Lower leg skin (tissue), 4 donors: ENCODE results near the gene GALR1. TPM values are rescaled to one million over a fixed set of nuclear protein-coding genes. Genes with fewer than 3 reads are reported as not detected.

ENCODE experiments used
- DNase-seq, 2 donors: peaks; one replicate each; pipeline ENCODE4 v3.0.0-alpha.2; 2019; ENCODE audit warnings: low spot score in 2 of 2
- H3K4me3 ChIP-seq: fragments of 200-600 bp; sonication (generic); 2 replicates; pipeline ENCODE4 v1.5.1; 2017; ENCODE audit warnings: mild to moderate bottlenecking, low read depth; ENCODE audit not compliant: poor library complexity, severe bottlenecking
- POLR2A ChIP-seq, 2 donors: fragments of 450-650 bp; IDR thresholded peaks; one replicate each; pipeline ENCODE4 v1.6.1; 2016 to 2017; ENCODE audit warnings: antibody characterized with exemption in 2 of 2, mild to moderate bottlenecking in 1 of 2, moderate library complexity in 1 of 2
- WGBS, 2 donors: methylation state at CpG; one replicate each; pipeline ENCODE4 v1.1.5; 2018; 5-methylcytosine and 5-hydroxymethylcytosine counted together
- intact Hi-C: fragments of 100-400 bp; cut with DNase I; formaldehyde crosslinking; loops from one replicate; pipeline ENCODE4 v1.15.0; 2023; ENCODE audit warnings: low total_unique reads
- total RNA-seq, 4 donors: library from RNA; depleted of rRNA; stranded (reverse); fragments of >200 nt; gene quantifications; one replicate each; pipeline ENCODE4 v1.1.0, GENCODE V29; 2016
- TF ChIP-seq, protein P1 (sequence below), 3 donors: fragments of 450-650 bp; IDR thresholded peaks; one replicate each; pipeline ENCODE4 v1.5.1; 2016; ENCODE audit warnings: antibody characterized with exemption in 3 of 3, mild to moderate bottlenecking in 3 of 3, moderate library complexity in 2 of 3

Gene GALR1
- total RNA-seq, 4 donors from 2014 or later = not detected

- H3K4me3 ChIP-seq = no peak overlapping the region
- intact Hi-C loops = no loop called here
- WGBS, 2 donors = 78% methylated on average over 7 of the region's 7 CpGs
- DNase-seq = no peak
- no peak for TF ChIP-seq POLR2A (IDR thresholded peaks at IDR 0.05)
- TF ChIP-seq, protein P1, sequence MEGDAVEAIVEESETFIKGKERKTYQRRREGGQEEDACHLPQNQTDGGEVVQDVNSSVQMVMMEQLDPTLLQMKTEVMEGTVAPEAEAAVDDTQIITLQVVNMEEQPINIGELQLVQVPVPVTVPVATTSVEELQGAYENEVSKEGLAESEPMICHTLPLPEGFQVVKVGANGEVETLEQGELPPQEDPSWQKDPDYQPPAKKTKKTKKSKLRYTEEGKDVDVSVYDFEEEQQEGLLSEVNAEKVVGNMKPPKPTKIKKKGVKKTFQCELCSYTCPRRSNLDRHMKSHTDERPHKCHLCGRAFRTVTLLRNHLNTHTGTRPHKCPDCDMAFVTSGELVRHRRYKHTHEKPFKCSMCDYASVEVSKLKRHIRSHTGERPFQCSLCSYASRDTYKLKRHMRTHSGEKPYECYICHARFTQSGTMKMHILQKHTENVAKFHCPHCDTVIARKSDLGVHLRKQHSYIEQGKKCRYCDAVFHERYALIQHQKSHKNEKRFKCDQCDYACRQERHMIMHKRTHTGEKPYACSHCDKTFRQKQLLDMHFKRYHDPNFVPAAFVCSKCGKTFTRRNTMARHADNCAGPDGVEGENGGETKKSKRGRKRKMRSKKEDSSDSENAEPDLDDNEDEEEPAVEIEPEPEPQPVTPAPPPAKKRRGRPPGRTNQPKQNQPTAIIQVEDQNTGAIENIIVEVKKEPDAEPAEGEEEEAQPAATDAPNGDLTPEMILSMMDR (IDR thresholded peaks at IDR 0.05) = no peak
These were observed 54.6 kb downstream of the GALR1 start for GRCh38 chr18:77304268-77304667.

DNA sequence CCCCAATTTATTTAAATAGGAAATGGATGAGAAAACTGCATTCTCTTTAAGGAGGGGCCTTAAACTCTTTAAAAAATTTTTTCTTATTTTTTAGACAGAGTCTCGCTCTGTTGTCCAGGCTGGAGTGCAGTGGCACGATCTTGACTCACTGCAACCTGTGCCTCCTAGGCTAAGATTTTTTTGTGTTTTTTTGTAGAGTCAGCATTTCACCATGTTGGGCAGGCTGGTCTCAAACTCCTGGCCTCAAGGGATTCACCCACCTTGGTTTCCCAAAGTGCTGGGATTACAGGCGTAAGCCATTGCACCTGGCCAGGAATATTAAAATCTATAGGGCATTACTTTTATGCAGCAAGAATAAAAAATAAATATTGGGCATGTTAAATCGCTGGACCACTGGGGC is 56.0 kb downstream of the GALR1 start:
- WGBS, 2 donors = 94 to 95% methylated on average over 4 of the region's 4 CpGs
- no peak overlapping the region for H3K4me3 ChIP-seq
- DNase-seq = no peak
- TF ChIP-seq, protein P1 (IDR thresholded peaks at IDR 0.05) = no peak
- no peak for TF ChIP-seq POLR2A (IDR thresholded peaks at IDR 0.05)
- intact Hi-C loops = no loop called here

DNA sequence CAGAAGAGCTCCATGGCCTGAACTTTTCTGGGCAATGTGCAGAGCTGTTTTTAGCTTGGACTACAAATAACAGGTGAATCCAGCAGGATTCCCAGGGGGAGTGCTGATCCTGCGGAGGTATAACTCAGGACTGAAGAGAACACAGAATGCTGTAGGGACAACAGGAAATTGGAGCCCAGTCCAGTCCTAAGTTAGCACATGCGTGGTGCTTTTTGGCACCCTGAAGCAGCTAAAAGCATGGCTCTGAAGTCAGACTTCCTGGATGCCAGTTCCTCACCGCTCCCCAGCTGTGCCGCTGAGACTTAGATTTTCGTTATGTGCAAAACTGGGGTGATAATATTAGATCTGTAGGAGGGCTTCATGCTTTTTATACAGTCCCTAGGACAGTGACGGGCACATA is 58.6 kb downstream of the GALR1 start:
- H3K4me3 ChIP-seq = no peak overlapping the region
- no peak for DNase-seq
- TF ChIP-seq POLR2A (IDR thresholded peaks at IDR 0.05) = no peak
- TF ChIP-seq, protein P1 (IDR thresholded peaks at IDR 0.05) = no peak
- WGBS, 2 donors = 59 to 72% methylated on average over 6 of the region's 6 CpGs
- intact Hi-C loops = no loop called here

DNA sequence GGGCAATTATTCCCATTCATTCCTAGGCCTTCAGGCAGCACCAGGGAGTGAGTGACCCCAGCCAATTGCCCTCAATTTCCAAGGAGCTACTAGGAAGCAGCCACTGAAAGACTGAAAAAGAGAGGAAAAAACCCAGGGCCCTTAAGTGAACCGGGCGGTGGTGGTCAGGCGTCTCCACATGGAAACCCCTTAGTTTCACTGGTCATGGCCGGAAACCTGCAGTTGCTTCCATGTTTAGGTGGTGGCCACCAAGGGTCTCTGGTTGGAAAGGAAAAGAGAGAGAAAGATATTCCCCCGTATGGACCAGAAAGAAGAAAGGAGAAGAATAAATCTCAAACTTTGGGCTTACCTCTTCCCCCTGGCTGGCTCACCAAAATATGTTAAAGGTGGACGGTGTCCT is 64.9 kb downstream of the GALR1 start:
- 81 to 90% methylated on average over 6 of the region's 6 CpGs for WGBS, 2 donors
- TF ChIP-seq, protein P1 (IDR thresholded peaks at IDR 0.05) = no peak
- TF ChIP-seq POLR2A (IDR thresholded peaks at IDR 0.05) = no peak
- intact Hi-C loops = no loop called here

DNA sequence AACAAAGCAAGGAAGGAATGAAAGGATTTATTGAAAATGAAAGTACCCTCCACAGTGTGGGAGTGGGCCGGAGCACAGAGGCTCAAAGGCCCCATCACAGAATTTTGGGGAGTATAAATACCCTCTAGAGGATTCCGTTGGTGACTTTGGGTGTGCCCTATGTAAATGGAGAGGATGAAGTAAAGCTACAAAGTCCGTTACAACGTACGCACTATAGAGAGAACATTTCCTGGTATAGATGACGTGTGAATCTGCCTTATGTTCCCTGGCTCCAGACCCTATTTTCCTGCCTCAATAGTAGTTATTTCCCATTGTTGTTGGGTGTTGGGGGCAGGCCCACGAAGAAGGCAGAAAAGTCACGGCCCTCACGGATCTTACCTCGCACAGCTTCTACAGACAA is 65.3 kb downstream of the GALR1 start:
- intact Hi-C loops = no loop called here
- no peak for DNase-seq
- 94 to 95% methylated on average over 10 of the region's 10 CpGs for WGBS, 2 donors
- no peak overlapping the region for H3K4me3 ChIP-seq
- TF ChIP-seq, protein P1 (IDR thresholded peaks at IDR 0.05) = no peak
- no peak for TF ChIP-seq POLR2A (IDR thresholded peaks at IDR 0.05)

More for the DNA sequence above, 64.9 kb downstream of the GALR1 start:
- H3K4me3 ChIP-seq = no peak overlapping the region
- no peak for DNase-seq

- WGBS, 2 donors = 61 to 62% methylated on average over 3 of the region's 3 CpGs
- intact Hi-C loops = no loop called here
- H3K4me3 ChIP-seq = no peak overlapping the region
- TF ChIP-seq, protein P1 (IDR thresholded peaks at IDR 0.05) = no peak
- no peak for TF ChIP-seq POLR2A (IDR thresholded peaks at IDR 0.05)
- DNase-seq = no peak
These were observed 66.4 kb downstream of the GALR1 start for GRCh38 chr18:77316008-77316407.
